Measurements from ENCODE around the gene TIMM13. TPM values are rescaled to one million over a fixed set of nuclear protein-coding genes. Genes with fewer than 3 reads are reported as not detected.

Gene TIMM13
- total RNA-seq, 1 donor from 2014 or later, result 185 TPM

DNA sequence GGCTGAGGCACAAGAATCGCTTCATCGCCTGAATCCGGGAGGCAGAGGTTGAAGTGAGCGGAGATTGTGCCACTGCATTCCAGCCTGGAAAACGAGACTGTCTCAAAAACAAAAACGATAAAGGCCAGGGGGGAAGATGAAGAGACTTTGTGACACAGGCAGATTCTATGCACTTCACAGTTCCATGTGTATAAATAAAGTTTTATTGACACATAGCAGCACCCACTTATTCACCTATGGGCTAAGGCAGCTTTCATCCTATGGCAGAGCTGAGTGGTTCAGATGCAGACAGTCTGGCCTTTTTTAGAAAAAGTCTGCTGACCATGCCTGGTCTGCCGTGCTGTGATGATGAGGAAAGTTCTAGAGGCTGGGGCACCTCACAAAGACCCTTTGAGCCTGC, 23.8 kb upstream of the TIMM13 start:
- Mint-ChIP-seq H3K4me1 (ENCODE audit: low read depth) (peaks cover 20% of the 10 kb centered on the region), H3K27ac (peak overlapping the region; percentile 52), H3K27me3 (ENCODE audit: insufficient read depth) (no peaks in the 10 kb centered on the region), H3K4me3 (no peak overlapping the region), H3K36me3 (ENCODE audit: low read depth) (peaks cover 4% of the 10 kb centered on the region), H3K9me3 (no peaks in the 10 kb centered on the region)
- intact Hi-C loops (cut with micrococcal nuclease), result no loop called here
- DNase-seq (ENCODE audit: low spot score), result no peak

DNA sequence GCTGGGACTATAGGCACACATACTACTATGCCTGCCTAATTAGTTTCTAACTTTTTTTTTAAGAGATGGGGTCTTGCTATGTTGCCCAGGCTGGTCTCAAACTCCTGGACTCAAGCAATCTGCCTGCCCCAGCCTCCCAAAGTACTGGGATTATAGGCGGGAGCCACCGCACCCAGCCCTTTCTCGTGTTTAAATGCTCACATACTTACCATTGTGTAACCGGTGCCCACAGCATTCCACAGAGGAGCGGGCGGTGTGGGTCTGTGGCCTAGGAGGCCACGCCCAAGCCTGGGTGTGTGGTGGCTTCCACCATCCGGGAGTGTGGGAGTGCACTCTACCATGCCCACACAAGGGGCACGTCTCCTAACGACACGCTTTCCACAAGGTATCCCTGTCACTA, 21.6 kb upstream of the TIMM13 start:
- H3K9me3 Mint-ChIP-seq, result no peaks in the 10 kb centered on the region
- H3K27me3 Mint-ChIP-seq (ENCODE audit: insufficient read depth), result no peaks in the 10 kb centered on the region
- peaks cover 10% of the 10 kb centered on the region for H3K4me1 Mint-ChIP-seq (ENCODE audit: low read depth)
- H3K36me3 Mint-ChIP-seq (ENCODE audit: low read depth), result peaks cover 8% of the 10 kb centered on the region
- H3K27ac Mint-ChIP-seq, result no peak overlapping the region
- no peak overlapping the region for H3K4me3 Mint-ChIP-seq
- no peak for DNase-seq (ENCODE audit: low spot score)
- intact Hi-C loops (cut with micrococcal nuclease), result no loop called here

DNA sequence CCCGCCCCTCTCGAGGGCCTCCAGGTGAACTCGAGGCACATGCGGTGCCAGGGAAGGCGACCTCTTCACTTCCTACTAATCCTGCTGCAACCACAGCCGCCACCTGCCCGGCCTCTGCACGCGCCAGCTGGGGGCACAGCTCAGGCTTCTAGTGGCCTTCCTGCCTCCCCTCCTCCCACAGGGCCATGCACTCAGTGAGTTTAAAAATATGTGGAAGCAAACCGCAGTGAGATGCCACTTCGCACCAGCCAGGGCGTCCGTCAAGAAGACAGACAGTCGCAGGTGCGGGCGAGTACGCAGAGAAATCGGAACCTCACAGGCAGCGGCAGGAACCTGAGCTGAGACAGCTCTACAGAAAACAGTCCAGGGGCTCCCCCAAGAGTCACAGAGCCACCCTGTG, 19.0 kb upstream of the TIMM13 start:
- intact Hi-C loops (cut with micrococcal nuclease), result no loop called here
- Mint-ChIP-seq H3K4me1 (ENCODE audit: low read depth) (peaks cover 10% of the 10 kb centered on the region), H3K27ac (peak overlapping the region; percentile 44), H3K36me3 (ENCODE audit: low read depth) (peaks cover 11% of the 10 kb centered on the region), H3K27me3 (ENCODE audit: insufficient read depth) (no peaks in the 10 kb centered on the region), H3K4me3 (peak overlapping the region; percentile 57), H3K9me3 (no peaks in the 10 kb centered on the region)
- no peak for DNase-seq (ENCODE audit: low spot score)

DNA sequence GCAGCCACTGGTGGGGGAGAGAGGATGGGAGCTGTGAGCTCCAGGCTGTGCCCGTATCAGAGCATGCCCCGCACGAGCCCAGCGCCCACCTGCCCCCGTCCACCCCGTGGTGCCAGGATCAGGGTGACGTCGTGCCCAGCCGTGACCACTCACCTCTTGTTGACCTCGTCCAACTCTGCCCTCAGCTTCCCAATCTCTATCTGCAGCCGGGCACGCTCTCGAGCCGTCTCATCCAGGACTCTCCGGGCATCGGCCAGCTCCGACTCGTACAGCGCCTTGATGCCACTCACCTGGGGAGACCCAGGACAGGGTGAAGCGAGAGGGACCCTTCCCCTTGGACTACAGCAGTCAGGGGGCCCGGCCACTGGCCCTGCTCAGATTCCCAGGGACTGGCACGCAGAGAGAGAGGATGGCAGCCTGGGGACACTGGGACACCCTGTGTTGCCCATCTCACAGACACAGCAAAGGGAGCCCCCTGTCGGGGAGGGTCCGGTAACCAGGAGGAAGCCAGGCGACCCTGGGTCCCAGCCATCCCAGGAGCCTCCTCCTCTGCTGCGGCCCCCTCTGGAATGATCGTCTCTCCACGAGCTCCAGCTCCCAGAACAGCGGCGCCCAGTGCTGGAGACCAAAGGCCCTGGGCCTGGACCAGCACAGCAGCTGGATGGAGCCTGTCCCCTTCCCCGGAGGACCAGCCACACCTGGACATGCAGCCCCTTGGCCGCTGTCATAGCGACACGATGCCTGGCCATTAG, 17.0 kb upstream of the TIMM13 start:
- H3K4me1 Mint-ChIP-seq (ENCODE audit: low read depth), result peaks cover 10% of the 10 kb centered on the region
- H3K4me3 Mint-ChIP-seq, result no peak overlapping the region
- no peaks in the 10 kb centered on the region for H3K27me3 Mint-ChIP-seq (ENCODE audit: insufficient read depth)
- H3K9me3 Mint-ChIP-seq, result no peaks in the 10 kb centered on the region
- peaks cover 11% of the 10 kb centered on the region for H3K36me3 Mint-ChIP-seq (ENCODE audit: low read depth)
- intact Hi-C loops (cut with micrococcal nuclease), result no loop called here
- H3K27ac Mint-ChIP-seq, result no peak overlapping the region
- no peak for DNase-seq (ENCODE audit: low spot score)

DNA sequence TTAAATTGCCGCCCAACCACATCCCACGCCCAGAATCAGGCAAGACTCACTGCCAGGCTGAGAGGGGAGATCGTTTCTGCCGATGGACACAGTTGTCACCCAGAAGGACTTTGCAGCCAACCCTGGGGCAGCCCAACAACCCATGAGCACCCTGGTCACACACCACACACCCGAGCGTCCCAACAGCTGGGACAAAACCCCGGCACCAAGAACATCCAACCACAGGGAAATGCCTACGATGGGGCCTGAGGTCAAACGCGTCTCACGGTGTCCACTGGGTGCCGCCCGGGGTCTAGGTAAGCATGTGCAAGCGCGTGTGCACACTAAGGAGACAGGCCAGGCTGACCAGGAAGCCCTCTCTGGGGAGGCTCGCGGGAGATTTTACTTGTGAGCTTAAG, 16.4 kb upstream of the TIMM13 start:
- no peak overlapping the region for H3K27ac Mint-ChIP-seq
- peaks cover 11% of the 10 kb centered on the region for H3K36me3 Mint-ChIP-seq (ENCODE audit: low read depth)
- H3K9me3 Mint-ChIP-seq, result no peaks in the 10 kb centered on the region

DNA sequence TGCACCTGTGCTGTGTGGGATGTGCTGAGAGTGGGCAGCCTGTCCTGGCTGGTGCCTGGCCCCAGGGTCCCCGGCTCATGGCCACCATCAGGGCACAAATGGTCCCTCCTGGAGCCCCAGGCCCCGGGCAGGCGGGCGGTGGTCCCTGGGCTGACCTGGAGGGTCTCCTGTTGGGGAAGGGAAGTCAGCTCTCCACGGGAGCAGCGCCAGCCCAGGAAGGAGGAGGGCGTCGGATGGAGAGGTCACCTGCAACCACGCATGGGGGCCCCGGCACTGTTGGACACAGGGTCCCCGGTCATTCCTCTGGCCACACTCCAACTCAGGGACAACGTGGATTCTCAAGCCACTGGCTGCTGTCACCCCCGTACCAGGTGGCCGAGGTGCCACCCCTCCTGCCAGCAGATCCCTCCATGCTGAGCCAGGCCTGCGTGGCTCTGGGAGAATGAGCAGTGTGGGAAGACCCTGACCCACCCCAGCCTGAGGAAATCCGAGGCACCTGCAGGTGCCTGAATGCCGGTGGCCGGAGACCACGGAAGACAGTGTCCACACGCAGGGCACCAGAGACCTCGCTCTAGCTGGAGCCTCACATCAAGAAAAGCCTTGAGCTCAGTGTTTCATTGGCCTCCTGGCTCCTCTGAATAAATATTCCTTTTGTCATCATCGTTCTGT, 15.9 kb upstream of the TIMM13 start:
- Mint-ChIP-seq H3K9me3 (no peaks in the 10 kb centered on the region), H3K27ac (no peak overlapping the region), H3K4me1 (ENCODE audit: low read depth) (peaks cover 5% of the 10 kb centered on the region), H3K4me3 (no peak overlapping the region), H3K36me3 (ENCODE audit: low read depth) (peaks cover 11% of the 10 kb centered on the region), H3K27me3 (ENCODE audit: insufficient read depth) (no peaks in the 10 kb centered on the region)
- no peak for DNase-seq (ENCODE audit: low spot score)
- intact Hi-C loops (cut with micrococcal nuclease), result no loop called here

More for the DNA sequence above, 16.4 kb upstream of the TIMM13 start:
- Mint-ChIP-seq H3K4me1 (ENCODE audit: low read depth) (peaks cover 6% of the 10 kb centered on the region), H3K27me3 (ENCODE audit: insufficient read depth) (no peaks in the 10 kb centered on the region), H3K4me3 (no peak overlapping the region)
- DNase-seq (ENCODE audit: low spot score), result no peak
- intact Hi-C loops (cut with micrococcal nuclease), result no loop called here

DNA sequence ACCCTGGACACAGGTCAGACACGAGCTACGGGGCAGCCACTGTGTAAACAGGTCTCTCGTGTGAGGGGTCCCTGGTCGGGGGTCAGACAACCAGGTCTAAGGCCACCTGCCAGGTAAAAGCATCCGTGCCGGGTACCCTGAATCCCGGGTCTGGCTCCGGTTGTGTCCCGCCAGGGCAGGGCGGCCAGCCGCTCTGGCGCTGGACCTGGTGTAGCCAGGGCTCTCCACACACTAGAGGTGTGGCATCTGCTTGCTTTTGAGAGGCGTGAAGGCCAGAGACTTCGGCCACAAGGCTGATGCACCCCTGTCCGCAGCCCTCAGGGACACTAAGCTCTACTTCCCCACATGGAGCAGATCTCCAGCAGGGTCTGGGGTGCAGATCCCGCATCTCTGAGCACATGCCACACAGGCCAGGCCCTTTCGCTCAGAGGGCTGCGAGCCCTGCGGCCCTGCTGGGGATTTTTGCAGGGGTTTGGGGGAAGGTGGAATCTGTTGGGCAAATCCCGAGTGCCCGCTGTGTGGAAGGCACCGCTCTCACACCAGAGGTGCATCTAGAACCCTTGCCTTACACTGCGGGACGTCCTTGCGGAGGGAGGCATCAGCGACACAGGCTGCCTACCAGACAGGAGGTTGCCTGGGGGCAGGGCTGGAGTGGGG, 13.8 kb upstream of the TIMM13 start:
- Mint-ChIP-seq H3K4me1 (ENCODE audit: low read depth) (peaks cover under 1% of the 10 kb centered on the region), H3K27ac (no peak overlapping the region), H3K9me3 (no peaks in the 10 kb centered on the region), H3K36me3 (ENCODE audit: low read depth) (peaks cover 15% of the 10 kb centered on the region), H3K4me3 (no peak overlapping the region), H3K27me3 (ENCODE audit: insufficient read depth) (no peaks in the 10 kb centered on the region)
- intact Hi-C loops (cut with micrococcal nuclease), result no loop called here
- no peak for DNase-seq (ENCODE audit: low spot score)

DNA sequence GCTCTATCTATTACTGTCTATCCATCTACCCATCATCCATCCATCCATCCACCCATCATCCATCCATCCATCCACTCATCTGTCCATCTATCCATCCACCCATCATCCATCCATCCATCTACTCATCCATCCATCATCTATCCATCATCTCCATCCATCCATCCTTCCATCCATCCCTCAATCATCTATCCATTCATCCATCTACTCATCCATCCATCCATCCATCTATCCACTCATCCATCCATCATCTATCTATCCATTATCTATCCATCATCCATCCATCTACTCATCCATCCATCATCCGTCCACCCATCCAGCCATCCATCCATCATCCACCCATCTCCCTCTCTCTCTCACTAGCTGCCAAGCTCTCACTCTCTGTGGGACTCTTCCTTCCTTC, 13.1 kb upstream of the TIMM13 start:
- Mint-ChIP-seq H3K9me3 (no peaks in the 10 kb centered on the region), H3K4me1 (ENCODE audit: low read depth) (no peaks in the 10 kb centered on the region), H3K27ac (no peak overlapping the region), H3K4me3 (no peak overlapping the region), H3K36me3 (ENCODE audit: low read depth) (peaks cover 16% of the 10 kb centered on the region), H3K27me3 (ENCODE audit: insufficient read depth) (no peaks in the 10 kb centered on the region)
- no peak for DNase-seq (ENCODE audit: low spot score)
- intact Hi-C loops (cut with micrococcal nuclease), result no loop called here

DNA sequence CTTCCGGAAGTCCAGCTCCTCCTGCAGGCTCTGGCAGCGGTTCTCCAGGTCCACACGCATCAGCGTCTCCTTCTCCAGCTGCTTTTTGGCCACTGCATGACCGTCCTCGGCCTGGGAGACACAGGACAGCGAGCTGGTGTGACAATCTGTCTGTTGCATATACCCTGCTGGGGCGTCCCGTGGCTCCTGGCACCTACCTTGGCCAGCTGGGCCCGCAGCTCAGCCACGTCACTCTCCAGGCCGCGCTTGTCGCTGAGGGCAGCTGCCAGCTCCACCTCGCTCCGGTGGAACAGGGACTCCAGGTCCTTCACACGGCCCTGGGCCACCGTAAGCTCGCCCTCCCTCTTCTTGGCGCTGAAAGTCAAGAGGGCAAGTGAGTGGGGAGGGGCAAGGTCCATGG, 10.8 kb upstream of the TIMM13 start:
- Mint-ChIP-seq H3K36me3 (ENCODE audit: low read depth) (peaks cover 14% of the 10 kb centered on the region), H3K4me3 (no peak overlapping the region), H3K9me3 (no peaks in the 10 kb centered on the region), H3K27ac (no peak overlapping the region), H3K27me3 (ENCODE audit: insufficient read depth) (no peaks in the 10 kb centered on the region), H3K4me1 (ENCODE audit: low read depth) (no peaks in the 10 kb centered on the region)
- intact Hi-C loops (cut with micrococcal nuclease), result no loop called here
- no peak for DNase-seq (ENCODE audit: low spot score)

DNA sequence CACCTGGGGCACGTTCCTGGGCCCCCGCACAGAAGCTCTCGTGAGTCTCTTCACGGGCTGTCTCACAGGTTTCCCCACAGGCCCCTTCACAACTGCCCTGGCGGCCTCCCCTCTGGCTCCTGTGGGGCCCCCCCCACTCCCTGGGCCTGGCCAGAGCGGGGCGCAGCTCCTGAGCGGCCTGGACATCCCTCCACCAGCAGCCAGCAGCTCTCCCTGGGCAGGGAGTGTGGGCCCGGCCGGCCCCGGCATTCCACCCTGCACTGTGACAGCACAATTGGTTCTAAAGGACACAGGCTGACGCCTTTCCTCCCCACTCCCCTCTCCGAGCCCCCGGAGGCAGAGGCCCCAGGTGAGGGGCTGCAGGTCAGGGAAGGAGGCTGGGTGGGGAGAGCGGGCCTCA, 9.5 kb upstream of the TIMM13 start:
- Mint-ChIP-seq H3K27ac (no peak overlapping the region), H3K4me3 (no peak overlapping the region), H3K9me3 (no peaks in the 10 kb centered on the region), H3K4me1 (ENCODE audit: low read depth) (no peaks in the 10 kb centered on the region), H3K36me3 (ENCODE audit: low read depth) (peaks cover 14% of the 10 kb centered on the region), H3K27me3 (ENCODE audit: insufficient read depth) (no peaks in the 10 kb centered on the region)
- intact Hi-C loops (cut with micrococcal nuclease), result no loop called here
- no peak for DNase-seq (ENCODE audit: low spot score)

DNA sequence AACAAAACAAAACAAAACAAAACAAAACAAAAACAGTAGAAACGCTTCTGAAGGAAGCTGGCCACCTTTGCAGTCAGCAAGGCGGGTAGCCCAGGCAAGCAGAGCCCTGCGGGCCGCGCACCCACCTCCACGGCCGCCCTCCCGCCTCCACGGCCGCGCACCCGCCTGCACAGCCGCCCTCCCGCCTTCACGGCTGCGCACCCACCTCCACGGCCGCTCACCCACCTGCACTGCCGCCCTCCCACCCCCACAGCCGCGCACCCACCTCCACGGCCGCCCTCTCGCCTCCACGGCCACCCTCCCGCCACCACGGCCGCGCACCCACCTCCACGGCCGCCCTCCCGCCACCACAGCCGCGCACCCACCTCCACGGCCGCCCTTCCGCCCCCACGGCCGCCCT, 9.0 kb upstream of the TIMM13 start:
- H3K36me3 Mint-ChIP-seq (ENCODE audit: low read depth), result peaks cover 14% of the 10 kb centered on the region
- no peak for DNase-seq (ENCODE audit: low spot score)
- no peaks in the 10 kb centered on the region for H3K4me1 Mint-ChIP-seq (ENCODE audit: low read depth)
- intact Hi-C loops (cut with micrococcal nuclease), result no loop called here
- H3K4me3 Mint-ChIP-seq, result no peak overlapping the region
- H3K27ac Mint-ChIP-seq, result no peak overlapping the region
- no peaks in the 10 kb centered on the region for H3K27me3 Mint-ChIP-seq (ENCODE audit: insufficient read depth)
- H3K9me3 Mint-ChIP-seq, result no peaks in the 10 kb centered on the region

DNA sequence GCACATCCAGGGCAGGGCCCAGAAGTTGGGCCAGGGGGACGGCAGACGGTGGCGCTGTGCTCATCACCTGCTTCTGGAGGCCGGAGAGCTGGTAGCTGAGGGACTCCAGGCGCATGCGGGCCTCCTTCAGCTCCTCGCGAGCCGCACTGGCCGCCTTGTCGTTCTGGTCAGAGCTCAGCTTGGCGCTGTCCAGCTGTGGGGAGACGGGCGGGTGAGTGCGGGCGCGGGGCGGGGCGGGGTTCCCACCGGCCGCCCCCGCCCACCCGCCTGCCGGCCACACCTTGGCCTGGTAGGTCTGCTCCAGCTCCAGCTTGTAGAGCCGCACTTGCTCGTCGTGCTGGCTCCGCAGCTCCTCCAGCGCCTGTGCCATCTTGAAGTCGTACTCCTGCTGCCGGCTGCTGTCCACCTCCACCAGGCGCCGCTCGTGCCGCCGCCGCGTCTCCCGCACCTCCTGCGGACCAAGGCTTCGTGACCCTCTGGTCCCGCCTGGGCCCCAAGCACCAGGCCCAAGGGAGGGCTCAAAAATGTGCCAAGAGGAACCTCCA, 7.4 kb upstream of the TIMM13 start:
- H3K4me1 Mint-ChIP-seq (ENCODE audit: low read depth), result no peaks in the 10 kb centered on the region
- no peaks in the 10 kb centered on the region for H3K9me3 Mint-ChIP-seq
- no peak overlapping the region for H3K27ac Mint-ChIP-seq
- peaks cover 12% of the 10 kb centered on the region for H3K36me3 Mint-ChIP-seq (ENCODE audit: low read depth)
- intact Hi-C loops (cut with micrococcal nuclease), result no loop called here
- no peaks in the 10 kb centered on the region for H3K27me3 Mint-ChIP-seq (ENCODE audit: insufficient read depth)
- H3K4me3 Mint-ChIP-seq, result no peak overlapping the region
- no peak for DNase-seq (ENCODE audit: low spot score)

DNA sequence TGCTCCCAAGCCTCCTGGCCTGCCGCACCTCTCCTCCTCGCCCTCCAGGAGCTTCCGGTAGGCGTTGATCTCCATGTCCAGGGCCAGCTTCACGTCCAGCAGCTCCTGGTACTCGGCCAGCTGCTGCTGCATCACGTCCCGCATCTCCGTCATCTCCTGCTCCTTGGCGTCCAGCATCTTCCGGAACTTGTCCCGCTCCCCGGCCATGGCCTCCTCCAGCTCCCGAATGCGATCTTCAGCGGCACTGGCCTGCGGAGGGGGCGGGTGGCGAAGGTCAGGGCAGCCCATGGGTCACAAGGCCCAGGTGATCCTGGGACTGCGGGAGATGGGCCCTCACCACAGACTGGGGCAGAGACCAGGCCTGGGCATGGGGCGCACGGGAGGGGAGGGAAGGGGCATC, 6.9 kb upstream of the TIMM13 start:
- peaks cover 14% of the 10 kb centered on the region for H3K36me3 Mint-ChIP-seq (ENCODE audit: low read depth)
- no peak overlapping the region for H3K27ac Mint-ChIP-seq
- H3K4me3 Mint-ChIP-seq, result no peak overlapping the region
- no peaks in the 10 kb centered on the region for H3K27me3 Mint-ChIP-seq (ENCODE audit: insufficient read depth)
- DNase-seq (ENCODE audit: low spot score), result no peak
- intact Hi-C loops (cut with micrococcal nuclease), result no loop called here
- H3K4me1 Mint-ChIP-seq (ENCODE audit: low read depth), result no peaks in the 10 kb centered on the region
- no peaks in the 10 kb centered on the region for H3K9me3 Mint-ChIP-seq
